Mammary epithelial cell (primary cell): ENCODE results near the gene CELA2B.

Experiments
- EZH2 ChIP-seq: IDR thresholded peaks from 2 replicates; pipeline ENCODE4 v1.6.1; 2012; ENCODE audit warnings: low read length, inconsistent platforms, borderline replicate concordance
- TF ChIP-seq, protein P1 (sequence below), 2 donors: IDR thresholded peaks in 1 of 2; conservative IDR thresholded peaks in 1 of 2; 2 replicates each; pipeline ENCODE4 v1.5.1; 2011 to 2012; ENCODE audit warnings: inconsistent platforms in 2 of 2, low read length in 2 of 2, mild to moderate bottlenecking in 2 of 2, control low read depth in 1 of 2, low read depth in 1 of 2; ENCODE audit not compliant: insufficient read depth in 1 of 2; ENCODE audit errors: extremely low read depth in 1 of 2

DNA sequence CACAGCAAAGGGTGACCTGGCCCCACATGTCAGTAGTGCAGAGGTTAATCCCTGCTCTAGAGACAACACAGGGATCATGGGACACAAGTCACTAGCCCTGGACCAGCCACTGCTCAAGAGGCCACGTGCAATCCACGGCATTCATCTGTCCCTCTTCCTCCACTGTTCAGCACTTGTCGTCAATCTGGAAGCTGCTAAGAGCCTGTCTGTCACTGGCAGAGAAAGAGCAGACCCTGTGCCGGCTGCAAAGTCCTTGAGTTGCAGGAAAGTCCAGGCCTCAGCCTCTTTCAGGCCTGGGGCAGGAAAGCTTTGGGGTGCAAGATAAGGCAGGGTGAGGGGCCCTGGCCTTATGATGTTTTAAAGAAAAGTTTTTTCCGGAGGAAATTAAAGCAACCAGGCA is 16.7 kb downstream of the CELA2B start:
- TF ChIP-seq, protein P1, sequence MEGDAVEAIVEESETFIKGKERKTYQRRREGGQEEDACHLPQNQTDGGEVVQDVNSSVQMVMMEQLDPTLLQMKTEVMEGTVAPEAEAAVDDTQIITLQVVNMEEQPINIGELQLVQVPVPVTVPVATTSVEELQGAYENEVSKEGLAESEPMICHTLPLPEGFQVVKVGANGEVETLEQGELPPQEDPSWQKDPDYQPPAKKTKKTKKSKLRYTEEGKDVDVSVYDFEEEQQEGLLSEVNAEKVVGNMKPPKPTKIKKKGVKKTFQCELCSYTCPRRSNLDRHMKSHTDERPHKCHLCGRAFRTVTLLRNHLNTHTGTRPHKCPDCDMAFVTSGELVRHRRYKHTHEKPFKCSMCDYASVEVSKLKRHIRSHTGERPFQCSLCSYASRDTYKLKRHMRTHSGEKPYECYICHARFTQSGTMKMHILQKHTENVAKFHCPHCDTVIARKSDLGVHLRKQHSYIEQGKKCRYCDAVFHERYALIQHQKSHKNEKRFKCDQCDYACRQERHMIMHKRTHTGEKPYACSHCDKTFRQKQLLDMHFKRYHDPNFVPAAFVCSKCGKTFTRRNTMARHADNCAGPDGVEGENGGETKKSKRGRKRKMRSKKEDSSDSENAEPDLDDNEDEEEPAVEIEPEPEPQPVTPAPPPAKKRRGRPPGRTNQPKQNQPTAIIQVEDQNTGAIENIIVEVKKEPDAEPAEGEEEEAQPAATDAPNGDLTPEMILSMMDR (conservative IDR thresholded peaks at IDR 0.05 in 1 of 2, IDR thresholded peaks at IDR 0.05 in 1 of 2; ENCODE audit: extremely low read depth in 1 of 2, insufficient read depth in 1 of 2, low read depth in 1 of 2, low read length in 2 of 2), result no peak
- TF ChIP-seq EZH2, result no peak
